ENCODE results near the gene ANGEL1.

DNA sequence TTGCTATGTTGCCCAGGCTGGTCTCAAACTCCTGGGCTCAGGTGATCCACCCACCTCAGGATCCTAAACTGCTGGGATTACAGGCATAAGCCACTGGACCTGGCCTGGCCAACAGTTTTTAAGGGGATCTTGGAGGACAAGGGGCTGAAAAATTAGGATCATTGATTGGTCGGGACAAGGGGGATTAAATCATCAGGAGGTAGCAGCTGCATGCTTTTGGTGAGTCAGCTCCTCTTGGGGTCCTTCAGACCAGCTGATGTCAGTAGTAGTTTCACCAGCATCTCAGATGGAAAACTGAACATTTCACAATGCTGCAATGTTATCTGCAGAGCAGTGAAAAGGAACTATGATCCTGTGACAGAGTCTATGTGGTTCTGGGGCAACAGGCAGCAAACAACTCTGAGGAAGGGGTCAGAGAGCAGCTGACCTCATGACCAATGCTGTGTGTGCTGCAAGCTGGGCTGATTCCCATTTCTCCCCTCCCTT lies 19.9 kb upstream of the ANGEL1 start:
- TF ChIP-seq, protein P1, sequence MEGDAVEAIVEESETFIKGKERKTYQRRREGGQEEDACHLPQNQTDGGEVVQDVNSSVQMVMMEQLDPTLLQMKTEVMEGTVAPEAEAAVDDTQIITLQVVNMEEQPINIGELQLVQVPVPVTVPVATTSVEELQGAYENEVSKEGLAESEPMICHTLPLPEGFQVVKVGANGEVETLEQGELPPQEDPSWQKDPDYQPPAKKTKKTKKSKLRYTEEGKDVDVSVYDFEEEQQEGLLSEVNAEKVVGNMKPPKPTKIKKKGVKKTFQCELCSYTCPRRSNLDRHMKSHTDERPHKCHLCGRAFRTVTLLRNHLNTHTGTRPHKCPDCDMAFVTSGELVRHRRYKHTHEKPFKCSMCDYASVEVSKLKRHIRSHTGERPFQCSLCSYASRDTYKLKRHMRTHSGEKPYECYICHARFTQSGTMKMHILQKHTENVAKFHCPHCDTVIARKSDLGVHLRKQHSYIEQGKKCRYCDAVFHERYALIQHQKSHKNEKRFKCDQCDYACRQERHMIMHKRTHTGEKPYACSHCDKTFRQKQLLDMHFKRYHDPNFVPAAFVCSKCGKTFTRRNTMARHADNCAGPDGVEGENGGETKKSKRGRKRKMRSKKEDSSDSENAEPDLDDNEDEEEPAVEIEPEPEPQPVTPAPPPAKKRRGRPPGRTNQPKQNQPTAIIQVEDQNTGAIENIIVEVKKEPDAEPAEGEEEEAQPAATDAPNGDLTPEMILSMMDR (IDR thresholded peaks at IDR 0.05), result no peak
- no peak for TF ChIP-seq EZH2 (IDR thresholded peaks at IDR 0.05; ENCODE audit: borderline replicate concordance, insufficient read depth, low read depth, low read length, poor library complexity, severe bottlenecking)

Measured in B cell (primary cell).